MM.1S (cell line): ENCODE results near the gene SNX25.
A peak's percentile ranks its signal among the peaks of the same experiment; 100 is the strongest.
"Not testable (repeated sequence)": the region's sequence is repeated elsewhere in the genome, so short reads cannot be mapped to it uniquely, and the experiment has no call there.

Experiments used
- DNase-seq: peaks from one replicate; pipeline ENCODE4 v3.0.0-alpha.2; 2015
- H2AFZ ChIP-seq: fragments of 300-600 bp; sonication (generic); 2 replicates; pipeline ENCODE4 v1.6.0; 2016; ENCODE audit warnings: antibody characterized with exemption, low read length
- H3F3A ChIP-seq: fragments of 300-600 bp; sonication (generic); 2 replicates; pipeline ENCODE4 v1.6.1; 2016; ENCODE audit warnings: mild to moderate bottlenecking, antibody characterized with exemption, low read length, moderate library complexity, mixed read lengths; ENCODE audit not compliant: insufficient read depth
- H3K27ac ChIP-seq: fragments of 300-600 bp; sonication (generic); 2 replicates; pipeline ENCODE4 v1.5.1; 2016; ENCODE audit warnings: mild to moderate bottlenecking, low read length
- H3K27me3 ChIP-seq: fragments of 300-600 bp; sonication (generic); replicated peaks from 2 replicates; pipeline ENCODE4 v1.6.0; 2016; ENCODE audit warnings: low read length; ENCODE audit not compliant: insufficient read depth
- H3K36me3 ChIP-seq: fragments of 300-600 bp; sonication (generic); replicated peaks from 2 replicates; pipeline ENCODE4 v1.6.1; 2016; ENCODE audit warnings: mild to moderate bottlenecking, low read length, mixed read lengths; ENCODE audit not compliant: insufficient read depth
- H3K4me1 ChIP-seq: fragments of 300-600 bp; sonication (generic); 2 replicates; pipeline ENCODE4 v1.6.1; 2016; ENCODE audit warnings: low read length, mixed read lengths
- H3K4me2 ChIP-seq: fragments of 300-600 bp; sonication (generic); 2 replicates; pipeline ENCODE4 v1.6.0; 2016; ENCODE audit warnings: low read depth, low read length
- H3K4me3 ChIP-seq: fragments of 300-600 bp; sonication (generic); 2 replicates; pipeline ENCODE4 v1.5.1; 2016; ENCODE audit warnings: low read length, mixed read lengths
- H3K79me2 ChIP-seq: fragments of 300-600 bp; sonication (generic); 2 replicates; pipeline ENCODE4 v1.6.1; 2016; ENCODE audit warnings: mixed run types, low read length, mixed read lengths
- H3K9ac ChIP-seq: fragments of 300-600 bp; sonication (generic); 2 replicates; pipeline ENCODE4 v1.6.1; 2016; ENCODE audit warnings: low read length, mixed read lengths
- H3K9me2 ChIP-seq: fragments of 300-600 bp; sonication (generic); replicated peaks from 2 replicates; pipeline ENCODE4 v1.6.1; 2016; ENCODE audit warnings: mild to moderate bottlenecking, low read length, mixed read lengths; ENCODE audit not compliant: insufficient read depth
- H3K9me3 ChIP-seq: fragments of 300-600 bp; sonication (generic); replicated peaks from 2 replicates; pipeline ENCODE4 v1.6.1; 2016; ENCODE audit warnings: mild to moderate bottlenecking, low read length, mixed read lengths; ENCODE audit not compliant: insufficient read depth
- H4K20me1 ChIP-seq: fragments of 300-600 bp; sonication (generic); 2 replicates; pipeline ENCODE4 v1.6.1; 2016; ENCODE audit warnings: mild to moderate bottlenecking, low read length, moderate library complexity, mixed read lengths; ENCODE audit not compliant: insufficient read depth
- CTCF ChIP-seq: fragments of 300-600 bp; sonication (generic); IDR thresholded peaks from 2 replicates; pipeline ENCODE4 v1.5.1; 2016; ENCODE audit warnings: antibody characterized with exemption, low read length, mixed read lengths
- EZH2 ChIP-seq: fragments of 300-600 bp; sonication (generic); optimal IDR thresholded peaks from 2 replicates; pipeline ENCODE3; 2017; ENCODE audit warnings: low read depth, mild to moderate bottlenecking, antibody characterized with exemption, low read length, mixed read lengths
- EZH2phosphoT487 ChIP-seq: fragments of 300-600 bp; sonication (generic); IDR thresholded peaks from 2 replicates; pipeline ENCODE4 v1.6.1; 2018; ENCODE audit warnings: antibody characterized with exemption, low read length

SNX25 gene

GRCh38 chr4:185203486-185204237 lies 5.7 kb upstream of the SNX25 start, which contains the start of gene CFAP97:
Gene CFAP97, minus strand, starts transcription at chr4:185204000. Its CDS starts 12,804 bp downstream, at chr4:185191196.
- Histone ChIP-seq H3F3A (peaks cover 22% of the 10 kb centered on the region), H3K4me2 (peak within 1 kb of the TSS; percentile 91), H3K9ac (peak within 1 kb of the TSS; percentile 88), H3K9me2 (no peaks in the 10 kb centered on the region), H3K27me3 (no peaks in the 10 kb centered on the region), H3K4me3 (peak within 1 kb of the TSS; percentile 78), H3K36me3 (no peaks in the 10 kb centered on the region), H3K9me3 (no peaks in the 10 kb centered on the region), H2AFZ (peak within 1 kb of the TSS; percentile 36), H3K4me1 (peaks cover 12% of the 10 kb centered on the region), H4K20me1 (no peaks in the 10 kb centered on the region), H3K79me2 (peaks cover 29% of the 10 kb centered on the region), H3K27ac (peak within 1 kb of the TSS; percentile 70)
- no peak for TF ChIP-seq EZH2phosphoT487
- TF ChIP-seq EZH2: no peak
- TF ChIP-seq CTCF: no peak
- DNase-seq: peak; percentile 84

- peaks cover 12% of the 10 kb centered on the region for H3K4me1 ChIP-seq
- H3K9ac ChIP-seq: peak overlapping the region; percentile 66
- peak overlapping the region; percentile 60 for H3K27ac ChIP-seq
- peak overlapping the region; percentile 36 for H2AFZ ChIP-seq
- H3K27me3 ChIP-seq: no peaks in the 10 kb centered on the region
- no peaks in the 10 kb centered on the region for H3K9me2 ChIP-seq
- peak overlapping the region; percentile 71 for H3K4me3 ChIP-seq
- H3K79me2 ChIP-seq: peaks cover 29% of the 10 kb centered on the region
- no peaks in the 10 kb centered on the region for H3K9me3 ChIP-seq
- H3F3A ChIP-seq: peaks cover 22% of the 10 kb centered on the region
- peak overlapping the region; percentile 91 for H3K4me2 ChIP-seq
- no peaks in the 10 kb centered on the region for H3K36me3 ChIP-seq
- no peaks in the 10 kb centered on the region for H4K20me1 ChIP-seq
- DNase-seq: peak; percentile 24
- TF ChIP-seq EZH2phosphoT487 (no peak), CTCF (no peak), EZH2 (no peak)
These were observed 5.0 kb upstream of the SNX25 start for GRCh38 chr4:185204238-185204910.

- H3K27ac ChIP-seq: peak overlapping the region; percentile 60; the same call in 1 of the 2 replicates
- not testable (repeated sequence) for H4K20me1 ChIP-seq, H3K9me2 ChIP-seq, H3K27me3 ChIP-seq, DNase-seq, H3K36me3 ChIP-seq, H3K9me3 ChIP-seq
- H3K4me3 ChIP-seq: peak overlapping the region; percentile 71
- H3K4me1 ChIP-seq: peaks cover 12% of the 10 kb centered on the region
- peak overlapping the region; percentile 36; the same call in 1 of the 2 replicates for H2AFZ ChIP-seq
- peaks cover 22% of the 10 kb centered on the region for H3F3A ChIP-seq
- peak overlapping the region; percentile 66 for H3K9ac ChIP-seq
- H3K4me2 ChIP-seq: peak overlapping the region; percentile 91
- H3K79me2 ChIP-seq: peaks cover 29% of the 10 kb centered on the region
These were observed 4.3 kb upstream of the SNX25 start for GRCh38 chr4:185205073-185205472.
